Fibroblast of mammary gland (primary cell): ENCODE measurements around the gene GSTA2.
"Not testable (repeated sequence)": the region's sequence is repeated elsewhere in the genome, so short reads cannot be mapped to it uniquely, and the experiment has no call there.

Experiments used
- DNase-seq: peaks from one replicate; pipeline ENCODE4 v3.0.0-alpha.2; 2010; ENCODE audit warnings: low read depth
- H3K4me3 ChIP-seq: 2 replicates; pipeline ENCODE4 v1.5.1; 2011; ENCODE audit warnings: low read depth, mild to moderate bottlenecking, low read length, moderate library complexity; ENCODE audit not compliant: control insufficient read depth
- TF ChIP-seq, protein P1 (sequence below): conservative IDR thresholded peaks from 2 replicates; pipeline ENCODE4 v1.5.1; 2011; ENCODE audit warnings: low read depth, low read length, inconsistent platforms; ENCODE audit not compliant: control insufficient read depth, insufficient read depth

The GSTA2 gene

DNA sequence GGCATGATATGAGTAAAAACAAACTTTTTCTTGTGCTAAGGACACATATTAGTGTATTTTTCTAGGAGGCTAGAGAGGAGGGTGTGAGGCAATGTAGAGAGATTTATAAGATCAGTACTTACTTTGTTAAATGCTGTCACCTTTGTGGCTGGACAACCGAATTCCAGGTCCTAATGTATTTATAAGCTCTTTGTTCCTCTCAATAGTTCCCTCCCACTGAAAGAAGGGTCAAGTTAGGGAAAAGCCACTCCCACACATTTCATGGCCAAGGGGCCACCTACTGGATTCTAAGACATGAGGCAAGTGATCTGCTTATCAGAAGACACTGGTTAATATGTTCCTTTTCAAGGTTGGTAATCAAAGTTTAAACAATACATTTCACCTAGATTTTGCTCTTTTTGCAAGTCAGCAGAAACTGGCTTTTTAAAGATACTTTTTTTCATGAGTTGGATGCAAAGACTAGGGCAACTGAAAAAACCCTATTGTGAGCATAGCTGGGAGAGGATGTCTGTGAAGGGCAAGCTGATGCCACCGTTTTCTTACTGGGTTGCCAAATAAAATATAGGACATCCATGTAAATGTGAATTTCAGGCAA lies at the start of gene GSTA2:
Gene GSTA2 (minus strand): TSS at position 154 of the 595 bp plus-strand sequence. CDS start 5,528 bp downstream, outside the sequence.
- not testable (repeated sequence) for DNase-seq

DNA sequence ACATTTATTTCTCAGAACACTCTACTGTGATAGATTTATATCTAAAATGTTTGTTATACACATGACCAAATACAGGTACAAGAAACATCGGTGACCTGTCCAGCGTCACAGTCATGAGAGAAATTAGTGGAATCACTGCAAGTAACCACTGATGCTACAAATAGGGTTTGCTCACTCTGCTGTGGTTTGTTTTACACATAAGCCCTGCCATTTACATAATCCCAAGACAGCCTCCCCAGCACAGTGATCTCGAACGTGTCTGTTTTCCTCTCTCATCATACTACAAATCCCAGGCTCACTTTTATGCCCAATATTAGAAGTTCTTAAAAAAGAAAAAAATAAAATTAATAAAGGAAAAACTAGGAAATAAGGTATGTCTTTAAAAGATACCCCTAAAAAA lies 46.5 kb upstream of the GSTA2 start:
- not testable (repeated sequence) for DNase-seq

More for the DNA sequence above, at the start of gene GSTA2:
- not testable (repeated sequence) for H3K4me3 ChIP-seq

DNA sequence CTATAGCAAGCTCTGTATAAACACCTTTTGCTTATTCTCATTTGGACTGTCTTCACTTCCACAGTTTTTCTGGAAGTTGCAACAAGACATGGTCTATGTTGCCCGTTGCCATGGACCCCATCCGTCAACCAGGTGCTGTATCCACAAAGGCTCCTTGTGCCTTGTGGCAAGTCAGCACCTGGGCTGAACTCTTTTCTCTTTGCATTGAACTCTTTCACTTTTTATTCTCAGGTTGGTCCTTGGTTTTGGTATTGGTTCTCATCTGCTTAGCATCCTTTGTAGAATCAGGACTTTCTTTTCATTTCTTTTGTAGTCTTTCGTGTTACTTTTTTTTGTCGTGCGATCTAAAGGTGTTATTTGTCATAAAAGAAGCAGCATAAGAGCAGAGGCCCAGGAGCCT lies 45.4 kb upstream of the GSTA2 start:
- DNase-seq = no peak
- TF ChIP-seq, protein P1, sequence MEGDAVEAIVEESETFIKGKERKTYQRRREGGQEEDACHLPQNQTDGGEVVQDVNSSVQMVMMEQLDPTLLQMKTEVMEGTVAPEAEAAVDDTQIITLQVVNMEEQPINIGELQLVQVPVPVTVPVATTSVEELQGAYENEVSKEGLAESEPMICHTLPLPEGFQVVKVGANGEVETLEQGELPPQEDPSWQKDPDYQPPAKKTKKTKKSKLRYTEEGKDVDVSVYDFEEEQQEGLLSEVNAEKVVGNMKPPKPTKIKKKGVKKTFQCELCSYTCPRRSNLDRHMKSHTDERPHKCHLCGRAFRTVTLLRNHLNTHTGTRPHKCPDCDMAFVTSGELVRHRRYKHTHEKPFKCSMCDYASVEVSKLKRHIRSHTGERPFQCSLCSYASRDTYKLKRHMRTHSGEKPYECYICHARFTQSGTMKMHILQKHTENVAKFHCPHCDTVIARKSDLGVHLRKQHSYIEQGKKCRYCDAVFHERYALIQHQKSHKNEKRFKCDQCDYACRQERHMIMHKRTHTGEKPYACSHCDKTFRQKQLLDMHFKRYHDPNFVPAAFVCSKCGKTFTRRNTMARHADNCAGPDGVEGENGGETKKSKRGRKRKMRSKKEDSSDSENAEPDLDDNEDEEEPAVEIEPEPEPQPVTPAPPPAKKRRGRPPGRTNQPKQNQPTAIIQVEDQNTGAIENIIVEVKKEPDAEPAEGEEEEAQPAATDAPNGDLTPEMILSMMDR = no peak
- no peak overlapping the region for H3K4me3 ChIP-seq

More for the DNA sequence above, 46.5 kb upstream of the GSTA2 start:
- not testable (repeated sequence) for H3K4me3 ChIP-seq

DNA sequence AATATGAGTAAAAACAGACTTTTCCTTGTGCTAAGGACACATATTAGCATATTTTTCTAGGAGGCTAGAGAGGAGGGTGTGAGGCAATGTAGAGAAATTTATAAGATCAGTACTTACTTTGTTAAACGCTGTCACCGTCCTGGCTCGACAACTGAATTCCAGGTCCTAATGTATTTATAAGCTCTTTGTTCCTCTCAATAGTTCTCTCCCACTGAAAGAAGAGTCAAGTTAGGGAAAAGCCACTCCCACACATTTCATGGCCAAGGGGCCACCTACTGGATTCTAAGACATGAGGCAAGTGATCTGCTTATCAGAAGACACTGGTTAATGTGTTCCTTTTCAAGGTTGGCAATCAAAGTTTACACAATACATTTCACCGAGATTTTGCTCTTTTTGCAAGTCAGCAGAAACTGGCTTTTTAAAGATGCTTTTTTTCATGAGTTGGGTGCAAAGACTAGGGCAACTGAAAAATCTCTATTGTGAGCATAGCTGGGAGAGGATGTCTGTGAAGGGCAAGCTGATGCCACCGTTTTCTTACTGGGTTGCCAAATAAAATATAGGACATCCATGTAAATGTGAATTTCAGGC lies 40.5 kb upstream of the GSTA2 start, which contains the start of gene GSTA1:
Gene GSTA1 (minus strand): TSS at position 149 of the 588 bp plus-strand sequence. CDS start 4,549 bp downstream, outside the sequence.
- TF ChIP-seq, protein P1 = peak; percentile 4
- not testable (repeated sequence) for DNase-seq, H3K4me3 ChIP-seq

DNA sequence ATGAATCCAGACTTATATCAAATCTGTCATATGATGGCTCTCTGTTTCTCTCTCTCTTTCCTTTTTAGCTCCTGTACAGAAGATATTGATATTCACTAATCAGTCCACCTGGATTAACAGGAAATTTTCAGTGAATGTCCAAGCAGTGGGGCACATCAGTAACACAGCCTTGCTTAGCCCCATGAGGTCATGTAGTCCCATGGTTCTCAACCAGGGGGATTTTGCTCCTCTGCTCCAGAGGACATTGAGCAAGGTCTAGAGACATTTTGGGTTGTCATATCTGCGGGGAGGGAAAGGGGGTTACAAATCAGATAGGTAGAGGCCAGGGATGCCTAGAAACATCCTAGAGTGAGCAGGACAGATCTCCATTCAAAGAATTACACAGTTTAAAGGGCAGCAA lies 39.5 kb upstream of the GSTA2 start:
- no peak for DNase-seq
- no peak overlapping the region for H3K4me3 ChIP-seq
- TF ChIP-seq, protein P1 = no peak

DNA sequence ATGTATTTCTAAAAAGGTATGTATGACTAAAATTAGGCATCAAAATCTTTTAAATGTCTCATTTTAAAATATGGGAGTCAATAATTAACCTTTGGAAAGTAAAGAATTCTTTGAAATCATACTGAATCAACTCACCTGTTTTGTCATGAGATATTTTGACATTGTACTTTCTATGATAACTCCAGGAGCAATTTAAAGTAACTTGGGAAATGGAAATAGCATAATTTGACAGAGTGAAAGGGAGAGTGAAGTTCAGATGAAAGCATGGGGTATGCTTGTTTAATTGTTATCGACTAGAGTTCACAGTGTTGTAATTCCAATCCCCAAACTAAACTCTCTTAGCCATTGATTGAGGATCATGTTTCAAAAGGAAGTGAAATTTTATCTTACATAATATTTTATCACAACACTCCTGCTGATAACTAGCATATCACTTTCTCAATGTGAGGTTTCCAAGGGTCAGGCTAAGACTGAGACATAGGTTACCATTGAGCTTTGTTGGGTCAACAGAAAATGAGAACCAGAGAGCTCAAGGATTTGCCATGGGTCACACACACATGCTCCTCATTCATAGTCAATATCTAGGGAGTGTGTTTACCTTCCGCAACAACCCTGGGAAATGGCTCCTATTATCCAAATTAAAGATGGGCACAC lies 38.0 kb upstream of the GSTA2 start:
- H3K4me3 ChIP-seq = no peak overlapping the region
- TF ChIP-seq, protein P1 = no peak
- no peak for DNase-seq

DNA sequence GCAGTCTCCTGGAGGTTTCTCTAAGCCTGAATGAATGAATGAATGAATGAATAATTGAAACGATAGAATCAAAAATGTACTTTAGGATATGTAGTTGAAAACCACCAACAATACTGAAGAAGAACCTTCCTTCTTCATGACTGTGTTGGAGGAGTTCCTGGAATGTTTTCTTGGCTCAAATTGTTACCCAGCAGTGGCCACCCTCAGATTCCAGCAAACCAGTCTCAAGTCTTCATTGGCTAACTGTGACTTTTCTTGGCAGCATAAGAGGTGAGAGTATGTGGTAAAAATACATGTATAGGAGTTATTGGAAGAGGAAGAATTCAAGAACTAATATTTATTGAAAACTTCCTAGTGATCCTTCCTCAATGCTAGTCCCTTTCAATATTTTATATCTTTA lies 36.0 kb upstream of the GSTA2 start:
- H3K4me3 ChIP-seq = not testable (repeated sequence)
- peak; percentile 41 for DNase-seq

DNA sequence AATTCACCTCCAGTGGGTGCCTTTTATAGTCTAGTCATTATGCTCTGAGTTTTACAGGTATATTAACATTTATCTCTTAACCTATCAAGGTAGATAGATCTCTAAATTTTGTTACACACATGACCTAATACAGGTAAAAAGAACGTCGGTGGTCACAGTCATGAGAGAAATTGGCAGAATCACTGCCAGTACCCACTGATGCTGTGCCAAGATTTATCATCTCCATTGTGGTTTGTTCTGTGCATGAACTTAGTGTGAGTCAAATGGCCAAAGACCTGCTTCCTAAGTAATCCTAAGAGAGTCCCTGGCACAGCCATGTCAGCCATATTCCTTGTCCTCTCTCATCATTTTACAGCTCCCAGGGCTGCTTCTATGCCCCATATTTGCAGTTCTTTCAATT lies 31.1 kb upstream of the GSTA2 start:
- H3K4me3 ChIP-seq, DNase-seq: not testable (repeated sequence)

DNA sequence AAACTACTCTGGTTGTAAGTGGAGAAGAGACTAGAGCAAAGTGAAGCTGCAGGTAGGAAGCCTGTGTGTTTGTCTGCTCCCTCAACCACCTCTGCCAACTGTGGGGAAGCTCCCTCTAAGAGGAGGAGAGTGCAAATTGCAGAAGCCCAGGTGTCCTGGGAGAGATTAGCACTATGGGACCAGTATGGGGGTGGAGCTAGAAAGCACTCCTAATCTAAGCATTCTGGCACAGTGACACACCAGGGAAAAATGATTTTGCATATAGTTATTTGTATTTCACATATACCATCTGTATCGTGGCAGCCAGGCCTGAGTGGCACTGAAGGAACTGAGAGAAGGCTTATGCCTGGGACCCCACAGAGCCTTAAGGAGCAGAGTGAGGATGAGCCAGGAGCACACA lies 27.6 kb upstream of the GSTA2 start:
- TF ChIP-seq, protein P1 = no peak
- DNase-seq = no peak
- no peak overlapping the region for H3K4me3 ChIP-seq

DNA sequence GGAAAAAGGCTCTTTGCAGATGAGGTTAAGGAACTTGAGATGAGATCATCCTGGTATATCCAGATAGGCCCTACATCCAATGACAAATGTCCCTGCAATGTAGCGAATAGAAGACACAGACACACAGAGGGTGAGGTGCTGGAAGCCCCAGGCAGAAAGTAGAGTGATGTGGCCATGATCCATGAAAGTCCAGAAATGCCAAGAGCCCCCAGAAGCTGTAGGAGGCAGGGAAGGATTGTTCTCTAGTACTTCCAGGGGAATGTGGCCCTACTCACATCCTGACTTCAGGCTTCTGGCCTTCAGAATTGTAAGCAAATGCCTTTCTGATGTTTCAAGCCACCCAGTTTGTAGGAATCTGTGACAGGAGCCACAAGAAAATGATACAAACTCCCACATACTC lies 26.4 kb upstream of the GSTA2 start:
- not testable (repeated sequence) for H3K4me3 ChIP-seq, DNase-seq
